ENCODE results near the gene SNRPF.

Gene SNRPF

GRCh38 chr12:95859947-95860850, 1.4 kb downstream of the SNRPF start:
- DNase-seq: no peak

GRCh38 chr12:95862038-95862437, 3.3 kb downstream of the SNRPF start:
- no peak for DNase-seq

- DNase-seq: no peak
These were observed 4.6 kb downstream of the SNRPF start for GRCh38 chr12:95863337-95863736.

GRCh38 chr12:95870897-95871296, 12.1 kb downstream of the SNRPF start:
- DNase-seq: no peak

- DNase-seq: no peak
These were observed 15.7 kb downstream of the SNRPF start for GRCh38 chr12:95874452-95874851.

GRCh38 chr12:95877622-95878021, 18.9 kb downstream of the SNRPF start:
- DNase-seq: no peak

GRCh38 chr12:95880895-95881294, 22.1 kb downstream of the SNRPF start:
- no peak for DNase-seq

GRCh38 chr12:95881331-95881955, 22.7 kb downstream of the SNRPF start:
- DNase-seq: no peak

- DNase-seq: no peak
These were observed 23.3 kb downstream of the SNRPF start for GRCh38 chr12:95882080-95882479.

GRCh38 chr12:95882873-95883272, 24.1 kb downstream of the SNRPF start:
- no peak for DNase-seq

GRCh38 chr12:95884998-95885397, 26.2 kb downstream of the SNRPF start:
- no peak for DNase-seq

- no peak for DNase-seq
These were observed 28.6 kb downstream of the SNRPF start for GRCh38 chr12:95887311-95887710.

- DNase-seq: no peak
These were observed 32.2 kb downstream of the SNRPF start for GRCh38 chr12:95890958-95891357.

GRCh38 chr12:95896846-95897245, 38.1 kb downstream of the SNRPF start:
- no peak for DNase-seq

- DNase-seq: no peak
These were observed 39.3 kb downstream of the SNRPF start for GRCh38 chr12:95898081-95898480.

- no peak for DNase-seq
These were observed 49.8 kb downstream of the SNRPF start for GRCh38 chr12:95908573-95908972.

- DNase-seq: no peak
These were observed 51.1 kb downstream of the SNRPF start for GRCh38 chr12:95909871-95910270.
